Vagina (tissue), 2 donors: ENCODE measurements around the gene DFFB.

Experiments used
- POLR2A ChIP-seq, 2 donors: fragments of 450-650 bp; IDR thresholded peaks; one replicate each; pipeline ENCODE4 v1.6.1; 2017; ENCODE audit warnings: antibody characterized with exemption in 2 of 2, mild to moderate bottlenecking in 2 of 2, moderate library complexity in 2 of 2
- TF ChIP-seq, protein P1 (sequence below), 3 experiments: fragments of 450-650 bp in 2 of 3; fragments of 200-600 bp in 1 of 3; sonication (generic) in 1 of 3; IDR thresholded peaks; one replicate each; pipeline ENCODE4 v1.5.1; 2017 to 2019; ENCODE audit warnings: antibody characterized with exemption in 3 of 3, mild to moderate bottlenecking in 2 of 3, moderate library complexity in 2 of 3

DNA sequence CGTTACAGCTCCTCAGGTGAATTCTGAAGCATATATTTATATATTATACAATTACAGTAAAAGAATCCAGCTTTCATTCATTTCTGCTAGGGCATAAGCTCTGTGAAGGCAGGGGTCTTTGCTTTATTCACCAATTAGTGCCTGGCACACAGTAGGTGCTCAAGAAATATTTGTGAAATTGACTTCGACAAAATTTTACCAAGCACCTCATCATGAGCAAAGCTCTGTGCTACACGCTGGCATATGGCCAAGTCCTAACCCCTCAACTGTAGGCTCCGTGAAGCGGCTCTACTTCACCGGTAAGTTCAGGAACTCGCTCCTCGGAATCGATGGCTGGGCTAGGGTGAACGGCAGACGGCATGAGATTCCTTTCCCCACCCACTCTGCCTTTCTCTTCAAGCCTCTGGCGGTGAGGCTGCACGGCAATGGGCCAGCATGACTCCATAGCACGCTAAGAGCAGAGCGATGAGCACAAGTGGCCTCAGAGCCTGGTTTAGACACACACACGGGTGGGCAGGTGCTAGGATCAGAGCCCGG lies 34.1 kb downstream of the DFFB start:
- TF ChIP-seq POLR2A (IDR thresholded peaks at IDR 0.05) = no peak
- TF ChIP-seq, protein P1, sequence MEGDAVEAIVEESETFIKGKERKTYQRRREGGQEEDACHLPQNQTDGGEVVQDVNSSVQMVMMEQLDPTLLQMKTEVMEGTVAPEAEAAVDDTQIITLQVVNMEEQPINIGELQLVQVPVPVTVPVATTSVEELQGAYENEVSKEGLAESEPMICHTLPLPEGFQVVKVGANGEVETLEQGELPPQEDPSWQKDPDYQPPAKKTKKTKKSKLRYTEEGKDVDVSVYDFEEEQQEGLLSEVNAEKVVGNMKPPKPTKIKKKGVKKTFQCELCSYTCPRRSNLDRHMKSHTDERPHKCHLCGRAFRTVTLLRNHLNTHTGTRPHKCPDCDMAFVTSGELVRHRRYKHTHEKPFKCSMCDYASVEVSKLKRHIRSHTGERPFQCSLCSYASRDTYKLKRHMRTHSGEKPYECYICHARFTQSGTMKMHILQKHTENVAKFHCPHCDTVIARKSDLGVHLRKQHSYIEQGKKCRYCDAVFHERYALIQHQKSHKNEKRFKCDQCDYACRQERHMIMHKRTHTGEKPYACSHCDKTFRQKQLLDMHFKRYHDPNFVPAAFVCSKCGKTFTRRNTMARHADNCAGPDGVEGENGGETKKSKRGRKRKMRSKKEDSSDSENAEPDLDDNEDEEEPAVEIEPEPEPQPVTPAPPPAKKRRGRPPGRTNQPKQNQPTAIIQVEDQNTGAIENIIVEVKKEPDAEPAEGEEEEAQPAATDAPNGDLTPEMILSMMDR (IDR thresholded peaks at IDR 0.05) = no peak
